Measurements from ENCODE around the gene RPTOR. TPM values are rescaled to one million over a fixed set of nuclear protein-coding genes. Genes with fewer than 3 reads are reported as not detected.

RPTOR gene
- polyA plus RNA-seq, 1 donor from 2014 or later, result 8.0 TPM

DNA sequence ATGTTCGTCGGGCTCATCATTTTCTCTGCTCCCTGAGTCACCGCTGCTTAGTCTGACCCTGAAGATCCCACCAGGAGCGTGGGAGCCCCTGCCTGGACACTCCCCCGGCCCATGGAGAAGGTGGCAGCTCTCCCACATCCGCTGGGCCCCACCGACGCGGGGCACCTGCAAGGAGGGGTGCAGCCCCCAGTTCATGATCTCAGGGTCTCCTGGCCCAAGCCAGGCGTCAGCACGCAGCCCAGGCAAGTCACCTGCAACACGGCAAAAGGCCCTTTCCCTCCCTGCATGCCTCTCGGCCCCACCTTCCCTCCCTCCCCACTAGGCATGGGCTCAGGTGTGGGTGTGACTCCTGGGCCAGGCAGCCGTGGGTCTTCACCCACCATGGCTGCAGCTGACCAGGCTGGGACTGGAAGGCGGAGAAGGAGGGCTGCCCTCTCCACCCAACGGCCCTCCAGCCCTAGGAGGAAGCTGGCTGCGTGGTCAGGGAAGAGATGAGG lies 437.3 kb downstream of the RPTOR start:
- no peaks in the 10 kb centered on the region for H3K9me3 ChIP-seq (ENCODE audit: low read length)
- no peak overlapping the region for H3K9ac ChIP-seq (ENCODE audit: low read length)
- H3K4me3 ChIP-seq (ENCODE audit: low read length), result no peak overlapping the region
- no peak overlapping the region for H3K4me2 ChIP-seq (ENCODE audit: low read length)
- no peak overlapping the region for H2AFZ ChIP-seq (ENCODE audit: low read depth, low read length)
- no peaks in the 10 kb centered on the region for H3K36me3 ChIP-seq (ENCODE audit: insufficient read depth, low read length)
- no peaks in the 10 kb centered on the region for H3K79me2 ChIP-seq (replicated peaks; ENCODE audit: insufficient read depth, low read length)
- TF ChIP-seq, protein P1, sequence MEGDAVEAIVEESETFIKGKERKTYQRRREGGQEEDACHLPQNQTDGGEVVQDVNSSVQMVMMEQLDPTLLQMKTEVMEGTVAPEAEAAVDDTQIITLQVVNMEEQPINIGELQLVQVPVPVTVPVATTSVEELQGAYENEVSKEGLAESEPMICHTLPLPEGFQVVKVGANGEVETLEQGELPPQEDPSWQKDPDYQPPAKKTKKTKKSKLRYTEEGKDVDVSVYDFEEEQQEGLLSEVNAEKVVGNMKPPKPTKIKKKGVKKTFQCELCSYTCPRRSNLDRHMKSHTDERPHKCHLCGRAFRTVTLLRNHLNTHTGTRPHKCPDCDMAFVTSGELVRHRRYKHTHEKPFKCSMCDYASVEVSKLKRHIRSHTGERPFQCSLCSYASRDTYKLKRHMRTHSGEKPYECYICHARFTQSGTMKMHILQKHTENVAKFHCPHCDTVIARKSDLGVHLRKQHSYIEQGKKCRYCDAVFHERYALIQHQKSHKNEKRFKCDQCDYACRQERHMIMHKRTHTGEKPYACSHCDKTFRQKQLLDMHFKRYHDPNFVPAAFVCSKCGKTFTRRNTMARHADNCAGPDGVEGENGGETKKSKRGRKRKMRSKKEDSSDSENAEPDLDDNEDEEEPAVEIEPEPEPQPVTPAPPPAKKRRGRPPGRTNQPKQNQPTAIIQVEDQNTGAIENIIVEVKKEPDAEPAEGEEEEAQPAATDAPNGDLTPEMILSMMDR (IDR thresholded peaks at IDR 0.05; ENCODE audit: poor library complexity, severe bottlenecking), result no peak
- TF ChIP-seq SMC3 (conservative IDR thresholded peaks at IDR 0.05; ENCODE audit: poor library complexity) (no peak), EZH2 (IDR thresholded peaks at IDR 0.05; ENCODE audit: borderline replicate concordance, insufficient read depth, low read length, poor library complexity, severe bottlenecking) (no peak), RAD21 (conservative IDR thresholded peaks at IDR 0.05) (no peak), TAF1 (IDR thresholded peaks at IDR 0.05; ENCODE audit: low read depth) (no peak), EP300 (conservative IDR thresholded peaks at IDR 0.05; ENCODE audit: poor library complexity, severe bottlenecking) (no peak), MXI1 (conservative IDR thresholded peaks at IDR 0.05; ENCODE audit: poor library complexity, severe bottlenecking) (no peak), POLR2AphosphoS5 (IDR thresholded peaks at IDR 0.05) (no peak)
- TF ChIP-seq, protein P2, sequence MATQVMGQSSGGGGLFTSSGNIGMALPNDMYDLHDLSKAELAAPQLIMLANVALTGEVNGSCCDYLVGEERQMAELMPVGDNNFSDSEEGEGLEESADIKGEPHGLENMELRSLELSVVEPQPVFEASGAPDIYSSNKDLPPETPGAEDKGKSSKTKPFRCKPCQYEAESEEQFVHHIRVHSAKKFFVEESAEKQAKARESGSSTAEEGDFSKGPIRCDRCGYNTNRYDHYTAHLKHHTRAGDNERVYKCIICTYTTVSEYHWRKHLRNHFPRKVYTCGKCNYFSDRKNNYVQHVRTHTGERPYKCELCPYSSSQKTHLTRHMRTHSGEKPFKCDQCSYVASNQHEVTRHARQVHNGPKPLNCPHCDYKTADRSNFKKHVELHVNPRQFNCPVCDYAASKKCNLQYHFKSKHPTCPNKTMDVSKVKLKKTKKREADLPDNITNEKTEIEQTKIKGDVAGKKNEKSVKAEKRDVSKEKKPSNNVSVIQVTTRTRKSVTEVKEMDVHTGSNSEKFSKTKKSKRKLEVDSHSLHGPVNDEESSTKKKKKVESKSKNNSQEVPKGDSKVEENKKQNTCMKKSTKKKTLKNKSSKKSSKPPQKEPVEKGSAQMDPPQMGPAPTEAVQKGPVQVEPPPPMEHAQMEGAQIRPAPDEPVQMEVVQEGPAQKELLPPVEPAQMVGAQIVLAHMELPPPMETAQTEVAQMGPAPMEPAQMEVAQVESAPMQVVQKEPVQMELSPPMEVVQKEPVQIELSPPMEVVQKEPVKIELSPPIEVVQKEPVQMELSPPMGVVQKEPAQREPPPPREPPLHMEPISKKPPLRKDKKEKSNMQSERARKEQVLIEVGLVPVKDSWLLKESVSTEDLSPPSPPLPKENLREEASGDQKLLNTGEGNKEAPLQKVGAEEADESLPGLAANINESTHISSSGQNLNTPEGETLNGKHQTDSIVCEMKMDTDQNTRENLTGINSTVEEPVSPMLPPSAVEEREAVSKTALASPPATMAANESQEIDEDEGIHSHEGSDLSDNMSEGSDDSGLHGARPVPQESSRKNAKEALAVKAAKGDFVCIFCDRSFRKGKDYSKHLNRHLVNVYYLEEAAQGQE (IDR thresholded peaks at IDR 0.05; ENCODE audit: borderline replicate concordance), result no peak
- no peaks in the 10 kb centered on the region for H3K9me2 ChIP-seq (ENCODE audit: insufficient read depth, low read length)
- H4K20me1 ChIP-seq (ENCODE audit: insufficient read depth), result no peaks in the 10 kb centered on the region
- H3K27ac ChIP-seq (ENCODE audit: low read length), result no peak overlapping the region
- H3F3A ChIP-seq (ENCODE audit: insufficient read depth, low read length, poor library complexity, severe bottlenecking), result no peaks in the 10 kb centered on the region
- no peaks in the 10 kb centered on the region for H3K27me3 ChIP-seq (ENCODE audit: insufficient read depth, low read depth, low read length)

GRCh38 chr17:80982426-80982974 lies 437.9 kb downstream of the RPTOR start:
- Histone ChIP-seq H2AFZ (ENCODE audit: low read depth, low read length) (no peak overlapping the region), H3K36me3 (ENCODE audit: insufficient read depth, low read length) (no peaks in the 10 kb centered on the region), H3K9ac (ENCODE audit: low read length) (no peak overlapping the region), H3K4me2 (ENCODE audit: low read length) (no peak overlapping the region), H3K27me3 (ENCODE audit: insufficient read depth, low read depth, low read length) (no peaks in the 10 kb centered on the region), H3K9me3 (ENCODE audit: low read length) (no peaks in the 10 kb centered on the region), H3K9me2 (ENCODE audit: insufficient read depth, low read length) (no peaks in the 10 kb centered on the region), H3F3A (ENCODE audit: insufficient read depth, low read length, poor library complexity, severe bottlenecking) (no peaks in the 10 kb centered on the region), H3K79me2 (replicated peaks; ENCODE audit: insufficient read depth, low read length) (no peaks in the 10 kb centered on the region), H4K20me1 (ENCODE audit: insufficient read depth) (no peaks in the 10 kb centered on the region), H3K27ac (ENCODE audit: low read length) (no peak overlapping the region), H3K4me3 (ENCODE audit: low read length) (no peak overlapping the region)
- TF ChIP-seq POLR2AphosphoS5 (IDR thresholded peaks at IDR 0.05) (no peak), SMC3 (conservative IDR thresholded peaks at IDR 0.05; ENCODE audit: poor library complexity) (no peak), MXI1 (conservative IDR thresholded peaks at IDR 0.05; ENCODE audit: poor library complexity, severe bottlenecking) (no peak), RAD21 (conservative IDR thresholded peaks at IDR 0.05) (no peak), EZH2 (IDR thresholded peaks at IDR 0.05; ENCODE audit: borderline replicate concordance, insufficient read depth, low read length, poor library complexity, severe bottlenecking) (no peak), EP300 (conservative IDR thresholded peaks at IDR 0.05; ENCODE audit: poor library complexity, severe bottlenecking) (no peak), TAF1 (IDR thresholded peaks at IDR 0.05; ENCODE audit: low read depth) (no peak)
- TF ChIP-seq, protein P1 (IDR thresholded peaks at IDR 0.05; ENCODE audit: poor library complexity, severe bottlenecking), result no peak
- TF ChIP-seq, protein P2 (IDR thresholded peaks at IDR 0.05; ENCODE audit: borderline replicate concordance), result no peak
